Measurements from ENCODE around the gene SMS.

Gene SMS

GRCh38 chrX:22041907-22042530 is 101.5 kb downstream of the SMS start:
- Histone ChIP-seq H3K27ac (ENCODE audit: insufficient read depth in 1 of 2, low read depth in 1 of 2, low read length in 2 of 2, poor library complexity in 1 of 2, severe bottlenecking in 2 of 2) (no peak overlapping the region), H3K4me3 (ENCODE audit: control insufficient read depth in 1 of 7, extremely low read depth in 1 of 7, insufficient read depth in 4 of 7, low read depth in 2 of 7, low read length in 6 of 7) (no peak overlapping the region), H3K4me1 (ENCODE audit: control extremely low read depth in 1 of 4, control insufficient read depth in 4 of 4, insufficient read depth in 4 of 4, low read length in 3 of 4) (no peaks in the 10 kb centered on the region), H3K9me3 (ENCODE audit: control extremely low read depth in 1 of 5, control insufficient read depth in 4 of 5, insufficient read depth in 2 of 5, low read depth in 1 of 5, low read length in 4 of 5) (no peaks in the 10 kb centered on the region), H3K36me3 (ENCODE audit: control insufficient read depth in 4 of 4, insufficient read depth in 4 of 4, low read length in 3 of 4) (no peaks in the 10 kb centered on the region), H3K27me3 (replicated peaks in 2 of 5; ENCODE audit: control insufficient read depth in 4 of 5, insufficient read depth in 5 of 5, low read length in 4 of 5) (peaks cover 0 to 5% (median 0%) of the 10 kb centered on the region in 5 experiments)
- POLR2A ChIA-PET = no interaction called here
- CTCF ChIA-PET = no interaction called here
- DNase-seq = no peak
- 81% methylated on average over 6 of the region's 11 CpGs for WGBS (ENCODE audit: insufficient coverage)

GRCh38 chrX:22043872-22044271 is 103.4 kb downstream of the SMS start:
- POLR2A ChIA-PET = no interaction called here
- Histone ChIP-seq H3K9me3 (ENCODE audit: control extremely low read depth in 1 of 5, control insufficient read depth in 4 of 5, insufficient read depth in 2 of 5, low read depth in 1 of 5, low read length in 4 of 5) (no peaks in the 10 kb centered on the region), H3K4me1 (ENCODE audit: control extremely low read depth in 1 of 4, control insufficient read depth in 4 of 4, insufficient read depth in 4 of 4, low read length in 3 of 4) (no peaks in the 10 kb centered on the region), H3K36me3 (ENCODE audit: control insufficient read depth in 4 of 4, insufficient read depth in 4 of 4, low read length in 3 of 4) (no peaks in the 10 kb centered on the region), H3K27ac (ENCODE audit: insufficient read depth in 1 of 2, low read depth in 1 of 2, low read length in 2 of 2, poor library complexity in 1 of 2, severe bottlenecking in 2 of 2) (no peak overlapping the region), H3K27me3 (replicated peaks in 2 of 5; ENCODE audit: control insufficient read depth in 4 of 5, insufficient read depth in 5 of 5, low read length in 4 of 5) (peaks cover 0 to 5% (median 0%) of the 10 kb centered on the region in 5 experiments), H3K4me3 (ENCODE audit: control insufficient read depth in 1 of 7, extremely low read depth in 1 of 7, insufficient read depth in 4 of 7, low read depth in 2 of 7, low read length in 6 of 7) (no peak overlapping the region)
- CTCF ChIA-PET = no interaction called here
- WGBS (ENCODE audit: insufficient coverage) = 38% methylated on average over 3 of the region's 4 CpGs
- no peak for DNase-seq
